SU-DHL-6 (cell line): ENCODE measurements around the gene CDC42EP3.

Source experiments
- H2AFZ ChIP-seq: fragments of 200-600 bp; sonication (generic); 2 replicates; pipeline ENCODE4 v1.6.1; 2014; ENCODE audit warnings: low read depth, mild to moderate bottlenecking, moderate library complexity, mixed read lengths, antibody characterized with exemption, low read length; ENCODE audit not compliant: severe bottlenecking
- H3F3A ChIP-seq: fragments of 200-600 bp; shearing (Covaris generic); 2 replicates; pipeline ENCODE4 v1.6.0; 2016; ENCODE audit warnings: antibody characterized with exemption, mild to moderate bottlenecking; ENCODE audit not compliant: insufficient read depth
- H3K27ac ChIP-seq: fragments of 200-600 bp; sonication (generic); 2 replicates; pipeline ENCODE4 v1.5.1; 2016; ENCODE audit warnings: low read depth, mild to moderate bottlenecking, low read length, moderate library complexity, mixed read lengths
- H3K27me3 ChIP-seq: fragments of 200-600 bp; sonication (generic), shearing (Covaris generic); 2 replicates; pipeline ENCODE4 v1.6.0; 2014; ENCODE audit warnings: mild to moderate bottlenecking, low read length
- H3K36me3 ChIP-seq: fragments of 200-600 bp; sonication (generic); 2 replicates; pipeline ENCODE4 v1.6.1; 2014; ENCODE audit warnings: mild to moderate bottlenecking, low read length, mixed read lengths
- H3K4me2 ChIP-seq: fragments of 300-600, 200-600 bp; shearing (Covaris generic), sonication (generic); 2 replicates; pipeline ENCODE4 v1.6.0; 2014; ENCODE audit warnings: low read length, low read depth, mild to moderate bottlenecking; ENCODE audit not compliant: poor library complexity, severe bottlenecking
- H3K4me3 ChIP-seq: fragments of 200-600 bp; sonication (generic); 2 replicates; pipeline ENCODE4 v1.5.1; 2014; ENCODE audit warnings: antibody characterized with exemption, low read length, mild to moderate bottlenecking, mixed read lengths; ENCODE audit not compliant: insufficient read depth, poor library complexity, severe bottlenecking
- H3K79me2 ChIP-seq: fragments of 200-600 bp; sonication (generic); 2 replicates; pipeline ENCODE4 v1.6.1; 2014; ENCODE audit warnings: mild to moderate bottlenecking, low read length, moderate library complexity; ENCODE audit not compliant: insufficient read depth
- H3K9ac ChIP-seq: fragments of 200-600 bp; sonication (generic); 2 replicates; pipeline ENCODE4 v1.7.0; 2014; ENCODE audit warnings: mild to moderate bottlenecking, low read length
- H3K9me2 ChIP-seq: fragments of 200-600 bp; sonication (generic); replicated peaks from 2 replicates; pipeline ENCODE4 v1.6.1; 2014; ENCODE audit warnings: low read length; ENCODE audit not compliant: insufficient read depth
- H3K9me3 ChIP-seq: fragments of 200-600 bp; sonication (generic); 2 replicates; pipeline ENCODE4 v1.6.1; 2014; ENCODE audit warnings: low read length, mixed read lengths; ENCODE audit not compliant: insufficient read depth
- H4K20me1 ChIP-seq: fragments of 200-600 bp; sonication (generic); 2 replicates; pipeline ENCODE4 v1.6.1; 2014; ENCODE audit warnings: low read depth, mild to moderate bottlenecking, antibody characterized with exemption, low read length, moderate library complexity, mixed read lengths
- EZH2phosphoT487 ChIP-seq: fragments of 200-600 bp; sonication (generic), shearing (Covaris generic); conservative IDR thresholded peaks from 2 replicates; pipeline ENCODE4 v1.6.1; 2018; ENCODE audit warnings: mild to moderate bottlenecking, antibody characterized with exemption, low read length, moderate library complexity, mixed read lengths
- TF ChIP-seq, protein P1 (sequence below): fragments of 200-600 bp; sonication (generic); IDR thresholded peaks from one replicate; pipeline ENCODE4 v1.5.1; 2017; ENCODE audit warnings: antibody characterized with exemption, mild to moderate bottlenecking, low read length, moderate library complexity; ENCODE audit not compliant: insufficient read depth, poor library complexity, severe bottlenecking

The CDC42EP3 gene

DNA sequence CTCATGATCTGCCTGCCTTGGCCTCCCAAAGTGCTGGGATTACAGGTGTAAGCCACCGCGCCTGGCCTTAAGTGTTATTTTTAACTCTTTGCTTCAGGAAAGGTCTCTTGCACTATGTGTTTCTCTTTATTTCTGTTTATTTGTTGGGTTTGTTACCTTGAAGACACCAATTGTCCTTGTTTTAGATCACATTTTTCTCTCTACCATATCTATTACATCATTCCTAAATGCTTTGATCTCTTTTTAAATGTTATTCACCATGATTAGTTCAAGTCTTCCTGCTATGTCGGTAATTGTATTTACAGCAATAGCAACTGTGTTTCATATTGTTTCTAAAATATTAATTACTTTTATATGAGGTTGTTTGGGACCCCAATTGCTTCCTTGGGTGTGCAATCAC is 77.7 kb downstream of the CDC42EP3 start:
- Histone ChIP-seq H3F3A (no peaks in the 10 kb centered on the region), H2AFZ (no peak overlapping the region), H3K9me2 (no peaks in the 10 kb centered on the region), H3K79me2 (no peaks in the 10 kb centered on the region), H3K4me2 (no peak overlapping the region), H3K4me3 (no peak overlapping the region), H3K36me3 (no peaks in the 10 kb centered on the region), H4K20me1 (no peaks in the 10 kb centered on the region), H3K27me3 (no peaks in the 10 kb centered on the region), H3K9me3 (no peaks in the 10 kb centered on the region), H3K27ac (no peak overlapping the region), H3K9ac (no peak overlapping the region)
- no peak for TF ChIP-seq EZH2phosphoT487
- TF ChIP-seq, protein P1, sequence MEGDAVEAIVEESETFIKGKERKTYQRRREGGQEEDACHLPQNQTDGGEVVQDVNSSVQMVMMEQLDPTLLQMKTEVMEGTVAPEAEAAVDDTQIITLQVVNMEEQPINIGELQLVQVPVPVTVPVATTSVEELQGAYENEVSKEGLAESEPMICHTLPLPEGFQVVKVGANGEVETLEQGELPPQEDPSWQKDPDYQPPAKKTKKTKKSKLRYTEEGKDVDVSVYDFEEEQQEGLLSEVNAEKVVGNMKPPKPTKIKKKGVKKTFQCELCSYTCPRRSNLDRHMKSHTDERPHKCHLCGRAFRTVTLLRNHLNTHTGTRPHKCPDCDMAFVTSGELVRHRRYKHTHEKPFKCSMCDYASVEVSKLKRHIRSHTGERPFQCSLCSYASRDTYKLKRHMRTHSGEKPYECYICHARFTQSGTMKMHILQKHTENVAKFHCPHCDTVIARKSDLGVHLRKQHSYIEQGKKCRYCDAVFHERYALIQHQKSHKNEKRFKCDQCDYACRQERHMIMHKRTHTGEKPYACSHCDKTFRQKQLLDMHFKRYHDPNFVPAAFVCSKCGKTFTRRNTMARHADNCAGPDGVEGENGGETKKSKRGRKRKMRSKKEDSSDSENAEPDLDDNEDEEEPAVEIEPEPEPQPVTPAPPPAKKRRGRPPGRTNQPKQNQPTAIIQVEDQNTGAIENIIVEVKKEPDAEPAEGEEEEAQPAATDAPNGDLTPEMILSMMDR: no peak

- Histone ChIP-seq H3K36me3 (no peaks in the 10 kb centered on the region), H2AFZ (no peak overlapping the region), H3K4me2 (no peak overlapping the region), H3K4me3 (no peak overlapping the region), H3K9me2 (no peaks in the 10 kb centered on the region), H4K20me1 (no peaks in the 10 kb centered on the region), H3K79me2 (no peaks in the 10 kb centered on the region), H3K27ac (no peak overlapping the region), H3K27me3 (no peaks in the 10 kb centered on the region), H3K9me3 (no peaks in the 10 kb centered on the region), H3K9ac (no peak overlapping the region), H3F3A (no peaks in the 10 kb centered on the region)
- no peak for TF ChIP-seq EZH2phosphoT487
- TF ChIP-seq, protein P1: no peak
Observed at GRCh38 chr2:37593024-37593423, 78.4 kb downstream of the CDC42EP3 start.
